GM20431 (cell line): ENCODE results near the gene CRTAC1.

Source experiments
- in situ Hi-C: fragments of 300-500 bp; cut with MseI, MboI; formaldehyde crosslinking; loops from one replicate; pipeline ENCODE4 v1.15.0; 2020; ENCODE audit warnings: low sequenced_read_pairs; ENCODE audit not compliant: unreplicated experiment

The CRTAC1 gene

DNA sequence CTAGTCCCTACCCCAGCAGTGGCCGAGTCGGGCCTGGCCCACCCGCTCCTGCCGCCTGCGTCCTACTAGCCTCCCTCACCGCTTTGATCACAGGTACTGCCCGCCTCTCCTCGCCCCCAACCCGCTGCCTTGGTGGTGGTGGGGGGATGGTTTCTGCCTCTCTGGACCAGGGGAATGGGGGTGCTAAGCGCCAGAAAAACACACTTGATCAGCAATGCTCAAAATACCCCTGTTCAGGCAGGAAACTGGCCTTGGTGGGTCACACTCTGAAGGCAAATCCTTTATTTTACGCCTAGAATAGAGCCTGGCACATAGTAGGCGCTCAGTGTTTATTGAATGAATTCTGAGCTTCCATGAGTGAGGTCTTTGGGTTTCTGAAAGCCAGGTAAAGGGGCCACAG, 1.0 kb upstream of the CRTAC1 start:
- in situ Hi-C loops = no loop called here

DNA sequence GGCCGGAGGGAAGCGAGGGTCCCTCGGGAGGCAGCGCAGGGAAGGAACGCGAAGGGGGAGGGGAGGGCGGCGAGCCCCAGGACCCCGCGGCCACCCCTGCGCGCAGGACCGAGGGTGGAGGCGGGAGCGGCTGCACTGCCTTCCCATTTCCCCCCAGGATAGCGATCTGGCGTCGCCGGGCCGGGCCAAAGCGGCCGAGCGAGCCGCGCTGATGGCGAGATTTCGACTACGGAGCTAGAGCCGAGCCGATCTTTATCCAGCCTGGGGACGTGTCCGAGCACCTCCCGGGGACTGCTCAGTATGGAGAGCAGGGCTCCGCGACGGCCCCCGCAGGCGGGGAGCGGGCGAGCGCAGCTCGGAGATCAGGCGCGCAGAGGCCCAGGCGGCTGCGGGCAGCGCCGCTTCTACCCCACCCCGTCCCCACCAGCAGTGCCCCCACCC, 590 bp upstream of the CRTAC1 start:
- in situ Hi-C loops = no loop called here

DNA sequence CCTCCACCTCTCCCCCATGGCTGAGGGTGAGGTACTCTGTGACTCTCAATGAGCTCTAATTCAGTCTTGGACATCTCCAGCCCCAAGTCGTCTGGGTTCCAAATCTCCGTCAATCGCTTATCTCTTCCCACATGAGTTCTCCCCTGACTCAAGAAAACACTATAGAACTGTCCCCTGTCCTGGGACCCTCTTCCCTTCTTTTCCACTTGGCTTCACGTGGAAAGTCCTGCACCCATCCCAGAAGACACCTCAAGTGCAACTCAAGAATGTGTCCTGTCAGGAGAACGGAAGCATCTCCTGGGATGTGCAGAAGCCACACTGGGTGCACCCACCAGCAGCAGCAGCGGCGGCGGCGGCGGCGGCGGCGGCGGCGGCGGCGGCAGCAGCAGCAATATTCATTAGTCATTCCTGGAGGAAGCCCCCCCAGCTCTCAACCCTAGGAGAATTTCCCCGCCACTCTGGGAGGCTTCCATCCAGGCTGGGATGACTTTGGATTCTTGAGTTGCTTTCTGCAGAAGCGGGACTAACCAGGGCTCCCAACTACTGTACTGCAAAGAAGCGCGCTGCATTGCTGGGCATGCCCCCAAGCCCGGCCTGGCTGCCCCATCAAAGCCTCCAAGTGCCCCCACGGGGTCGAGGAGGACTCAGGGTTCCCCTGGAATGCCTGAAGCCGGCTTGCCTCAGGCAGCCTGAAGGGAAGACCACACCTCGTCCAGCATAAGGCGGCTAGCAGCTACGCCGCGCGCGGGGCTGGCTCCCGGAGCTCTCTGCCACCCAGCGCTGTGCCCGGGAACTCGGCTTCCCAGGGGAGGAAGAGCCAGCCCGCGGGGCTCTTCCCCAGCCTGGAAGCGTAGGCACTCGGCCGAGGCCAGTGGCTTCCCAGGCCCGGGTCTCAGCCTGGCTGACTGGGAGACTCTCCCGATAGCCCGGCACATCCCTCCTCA, 1.0 kb downstream of the CRTAC1 start:
- in situ Hi-C loops = no loop called here

DNA sequence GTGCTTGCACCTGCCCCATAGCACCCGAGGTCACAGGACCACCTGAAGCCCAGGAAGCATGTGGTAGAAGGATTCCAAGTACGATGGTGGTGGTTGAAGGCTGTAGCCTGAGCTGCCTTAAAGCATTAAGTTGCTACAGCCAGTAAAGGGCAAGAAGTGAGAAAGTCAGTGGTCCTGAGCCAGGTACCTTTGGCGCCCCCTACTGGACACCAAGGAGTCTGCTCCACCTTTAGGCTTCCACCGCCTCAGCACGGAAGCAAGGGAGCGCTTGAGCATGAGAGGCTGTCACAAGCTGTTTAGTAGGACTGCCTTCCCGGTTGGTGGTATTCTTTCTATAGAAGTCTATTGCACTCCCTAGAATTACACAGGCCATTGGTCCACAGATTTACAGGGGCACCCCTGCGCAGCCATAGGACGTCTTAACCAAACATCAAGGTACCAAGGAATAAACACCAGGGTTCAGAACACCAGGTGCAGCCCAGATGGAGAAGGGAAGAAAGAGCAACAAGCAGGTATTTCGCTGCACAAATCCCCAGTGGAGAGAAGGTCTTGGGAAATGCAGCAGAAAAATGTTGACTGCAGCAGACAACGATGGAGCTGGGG, 2.2 kb downstream of the CRTAC1 start:
- in situ Hi-C loops = no loop called here

DNA sequence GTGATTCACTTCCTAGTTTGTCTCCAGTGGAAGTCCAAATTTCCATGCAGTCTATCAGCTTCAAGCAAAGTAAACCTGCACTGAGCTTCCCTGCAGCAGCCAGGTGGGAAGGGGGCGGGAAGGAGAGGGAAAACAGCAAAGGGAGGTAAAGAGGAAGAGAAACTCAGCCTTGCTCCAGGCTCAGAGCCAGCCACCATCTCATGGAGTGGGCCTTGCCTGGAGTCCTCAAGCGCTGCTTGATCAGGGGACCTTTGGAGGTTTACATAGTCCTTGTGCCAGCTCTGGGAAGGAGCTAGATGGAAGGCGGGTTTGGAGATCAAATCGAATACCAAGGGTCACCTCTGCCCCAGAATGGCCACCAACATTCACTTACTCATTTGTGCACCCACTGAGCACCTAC, 7.4 kb downstream of the CRTAC1 start:
- in situ Hi-C loops = no loop called here

DNA sequence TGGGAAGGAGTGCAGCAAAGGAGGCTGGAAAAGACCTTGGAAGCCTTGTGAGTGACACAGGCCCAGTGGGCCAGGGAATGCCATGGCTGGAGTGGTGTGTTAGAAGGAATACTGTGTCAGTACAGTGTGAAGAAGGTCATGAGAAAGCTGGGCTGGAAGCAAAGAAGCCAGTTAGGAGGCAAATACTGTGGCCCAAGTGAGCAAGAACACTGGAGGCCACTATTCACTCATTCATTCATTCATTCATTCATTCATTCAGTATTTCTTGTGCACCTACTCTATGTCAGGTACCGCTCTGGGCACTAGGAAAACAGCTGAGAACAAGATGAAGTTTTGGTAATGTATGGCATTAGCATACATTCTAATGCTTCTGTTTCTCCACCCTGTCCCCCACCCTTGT, 9.6 kb downstream of the CRTAC1 start:
- in situ Hi-C loops = no loop called here

DNA sequence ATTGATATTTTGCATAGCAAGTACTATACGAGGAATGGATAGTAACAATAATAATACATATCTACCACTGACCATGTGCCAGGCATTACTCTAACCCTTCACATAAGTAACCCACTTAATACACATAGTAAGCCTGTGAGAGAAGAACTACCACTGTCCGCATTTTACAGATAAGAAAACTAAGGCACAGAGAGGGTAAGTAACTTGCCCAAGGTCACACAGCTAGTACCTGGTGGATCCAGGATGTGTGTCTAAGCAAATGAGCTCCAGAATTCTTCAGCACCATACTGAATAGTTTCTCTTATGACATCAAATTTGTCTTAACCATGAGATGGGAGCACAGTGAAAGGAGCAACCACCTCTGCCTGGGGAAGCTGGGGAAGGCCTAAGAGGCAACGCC, 10.2 kb downstream of the CRTAC1 start:
- in situ Hi-C loops = no loop called here

DNA sequence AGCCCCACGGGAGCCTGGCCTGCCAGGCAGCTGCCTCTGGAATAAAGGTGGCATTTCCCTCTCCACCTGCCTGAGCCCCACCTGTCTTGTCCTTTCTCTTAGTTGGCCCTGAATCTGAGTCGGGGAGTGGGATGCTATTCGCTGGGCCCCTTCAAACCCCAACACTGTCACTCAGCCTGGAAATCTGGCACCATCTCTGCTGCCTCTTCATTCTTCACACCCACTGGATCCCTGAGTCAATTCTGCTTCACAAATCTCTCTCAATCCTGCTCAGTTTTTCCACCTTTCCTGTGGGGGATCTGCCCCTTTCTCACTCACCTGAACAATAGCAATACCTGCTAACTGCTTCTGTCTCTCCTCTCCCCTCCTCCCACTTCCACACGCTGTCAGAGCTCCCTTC, 10.6 kb downstream of the CRTAC1 start:
- in situ Hi-C loops = no loop called here

DNA sequence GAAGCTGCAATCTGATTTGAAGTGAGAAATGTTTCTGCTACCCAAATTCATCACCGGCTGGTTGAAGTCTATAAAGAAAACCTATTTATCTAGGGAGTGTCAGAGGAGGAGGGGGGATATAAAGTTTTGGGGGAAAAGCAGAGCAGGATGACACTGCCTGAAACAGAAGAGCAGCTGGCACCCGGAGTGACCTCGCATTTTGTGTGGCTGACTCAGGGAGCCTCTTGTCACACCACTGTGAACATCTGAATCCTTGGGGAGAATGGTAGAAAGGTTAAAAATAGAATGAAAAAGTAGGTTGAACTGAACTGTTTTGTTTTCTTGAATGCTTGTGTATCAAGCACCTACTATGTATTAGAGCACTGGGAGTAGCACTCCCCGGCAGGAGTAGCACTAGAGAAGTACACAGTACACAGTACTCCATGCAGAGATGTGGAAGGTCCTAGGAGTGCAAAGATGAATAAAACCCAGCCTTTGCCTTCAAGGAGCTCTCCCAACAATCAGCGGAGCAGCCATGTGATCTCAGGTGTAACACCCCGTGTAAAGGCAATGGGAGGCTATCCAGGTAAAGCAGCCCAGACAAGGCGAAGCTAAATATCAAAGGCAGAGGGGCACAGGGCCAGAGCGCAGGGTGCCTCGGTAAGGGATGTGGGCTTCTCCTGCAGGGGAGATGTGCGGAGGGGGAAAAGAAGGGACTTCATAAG, 13.5 kb downstream of the CRTAC1 start:
- in situ Hi-C loops = no loop called here

DNA sequence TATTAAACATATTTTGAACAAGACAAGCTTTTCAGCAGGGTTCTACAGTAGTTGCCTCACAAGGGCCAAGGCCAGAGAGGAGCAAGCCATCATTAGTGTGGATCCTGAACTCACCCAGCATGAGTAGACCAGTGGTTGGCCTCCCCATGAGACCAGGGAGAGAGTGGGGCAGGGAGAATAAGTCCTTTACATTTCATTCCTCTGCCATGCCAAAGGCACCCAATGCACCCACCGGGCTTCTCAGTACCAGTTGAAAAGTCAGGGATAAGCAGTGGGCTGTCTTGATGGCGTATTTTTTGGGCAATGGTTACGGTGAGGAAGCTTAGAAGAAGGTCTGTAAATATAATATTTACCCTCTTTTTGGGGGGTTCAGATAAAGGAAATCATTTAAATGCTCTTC, 16.6 kb downstream of the CRTAC1 start:
- in situ Hi-C loops = no loop called here

DNA sequence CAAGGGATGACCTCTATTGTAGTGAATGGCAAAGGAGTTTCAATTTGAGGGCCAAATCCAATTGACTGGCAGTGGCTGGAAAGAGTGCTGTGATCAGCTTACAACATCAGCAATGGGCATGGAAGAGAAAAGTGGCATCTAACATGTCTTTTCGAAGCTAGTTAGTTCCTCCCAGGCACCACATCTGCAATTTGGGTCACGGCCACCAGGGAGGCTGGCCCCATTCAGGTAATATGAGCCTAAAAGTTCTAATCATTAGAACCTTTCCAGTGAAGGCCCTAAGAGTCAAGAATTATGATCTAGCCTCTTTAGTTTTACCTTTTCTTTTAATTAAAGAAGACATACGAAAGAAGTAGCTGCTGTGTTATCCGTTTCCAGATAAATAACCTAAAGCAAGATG, 17.3 kb downstream of the CRTAC1 start:
- in situ Hi-C loops = no loop called here

DNA sequence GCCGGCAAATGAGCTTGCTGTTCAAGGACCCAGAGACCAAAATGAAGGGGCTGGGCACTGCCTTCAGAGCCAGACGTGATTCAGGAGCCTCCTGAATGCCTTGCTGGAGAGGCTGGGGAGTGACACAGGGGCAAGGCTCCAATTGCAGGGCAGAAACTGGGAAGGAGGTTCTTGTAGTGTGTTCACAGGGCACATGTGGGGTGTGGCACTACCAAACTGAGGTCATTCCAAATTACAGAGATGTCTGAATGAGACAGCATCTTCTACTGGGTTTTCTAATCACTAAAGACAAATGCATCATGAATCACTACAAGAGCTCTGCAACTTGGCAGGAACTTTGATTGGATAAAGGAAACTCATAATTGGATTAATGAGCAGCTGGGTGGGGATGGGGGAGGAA, 17.8 kb downstream of the CRTAC1 start:
- in situ Hi-C loops = no loop called here

DNA sequence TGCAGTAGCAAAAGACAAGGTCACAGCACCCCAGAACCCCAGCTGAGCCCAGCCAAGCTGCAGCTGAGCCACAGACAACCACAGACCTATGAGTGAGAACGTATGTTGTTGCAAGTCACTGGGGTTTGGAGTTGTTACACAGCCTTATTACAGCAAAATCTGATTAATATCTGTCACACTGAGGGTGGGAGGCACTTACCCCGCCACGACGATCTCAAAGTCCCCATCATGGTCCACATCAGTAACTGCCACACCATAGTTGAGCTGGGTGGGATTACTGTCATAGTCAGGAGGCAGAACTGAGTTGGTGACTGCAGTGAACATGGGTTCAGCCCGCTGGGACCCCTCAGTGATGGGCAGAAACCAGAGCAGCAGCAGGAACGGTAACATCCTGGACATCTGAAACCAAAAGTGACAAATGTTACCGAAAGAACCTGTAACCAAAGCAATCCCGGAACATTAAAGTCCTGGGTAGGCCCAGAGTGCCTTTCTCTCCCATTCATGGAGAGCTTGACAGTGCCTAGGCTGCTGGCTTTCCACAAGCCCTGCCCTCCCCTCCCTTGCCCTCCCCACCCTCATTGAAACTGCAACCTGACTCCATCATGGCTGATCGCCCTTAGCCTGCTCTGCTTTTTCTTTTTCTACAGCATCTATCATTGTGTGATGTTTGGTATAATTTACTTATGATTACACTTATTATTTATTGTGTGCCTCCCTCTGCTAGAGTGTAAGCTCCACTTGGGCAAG, 19.3 kb downstream of the CRTAC1 start:
- in situ Hi-C loops = no loop called here

DNA sequence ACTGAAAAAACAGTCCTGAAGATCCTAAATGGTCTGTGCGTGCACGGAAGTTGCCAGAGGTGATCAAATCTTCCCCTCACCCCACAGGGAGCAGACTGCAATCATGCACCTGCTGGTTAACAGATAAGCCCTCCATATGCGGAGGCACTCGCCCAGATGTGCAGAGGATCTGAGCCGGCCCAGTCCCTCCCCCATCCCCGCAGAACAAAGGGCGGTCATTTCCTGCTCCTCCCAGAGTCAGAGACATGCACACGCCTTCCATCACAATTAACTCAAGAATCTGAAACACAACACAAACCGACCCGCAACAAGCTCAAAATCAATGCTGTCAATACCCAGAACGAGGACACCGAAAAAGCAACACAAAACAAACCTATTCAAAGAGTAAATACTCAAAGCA, 24.2 kb downstream of the CRTAC1 start:
- in situ Hi-C loops = no loop called here

DNA sequence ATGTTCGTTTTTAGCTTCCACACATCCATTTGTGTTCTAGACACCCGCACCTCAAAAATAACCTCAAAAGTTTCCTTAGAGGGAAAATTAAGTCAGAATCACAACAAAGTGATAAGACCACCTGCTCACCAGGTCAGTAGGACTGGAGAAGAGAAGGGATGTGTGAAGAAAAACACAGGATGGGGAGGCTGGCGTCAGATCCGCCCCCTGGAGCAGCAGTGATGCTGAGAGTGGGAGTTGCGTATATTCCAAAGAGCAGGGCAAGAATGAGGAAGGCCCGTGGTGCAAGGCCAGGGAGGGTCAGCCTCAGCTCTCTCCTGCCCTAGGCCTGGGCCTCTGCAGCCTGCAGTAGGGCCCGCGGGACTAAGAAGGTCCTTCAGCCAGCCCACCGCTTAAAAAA, 28.7 kb downstream of the CRTAC1 start:
- in situ Hi-C loops = no loop called here

DNA sequence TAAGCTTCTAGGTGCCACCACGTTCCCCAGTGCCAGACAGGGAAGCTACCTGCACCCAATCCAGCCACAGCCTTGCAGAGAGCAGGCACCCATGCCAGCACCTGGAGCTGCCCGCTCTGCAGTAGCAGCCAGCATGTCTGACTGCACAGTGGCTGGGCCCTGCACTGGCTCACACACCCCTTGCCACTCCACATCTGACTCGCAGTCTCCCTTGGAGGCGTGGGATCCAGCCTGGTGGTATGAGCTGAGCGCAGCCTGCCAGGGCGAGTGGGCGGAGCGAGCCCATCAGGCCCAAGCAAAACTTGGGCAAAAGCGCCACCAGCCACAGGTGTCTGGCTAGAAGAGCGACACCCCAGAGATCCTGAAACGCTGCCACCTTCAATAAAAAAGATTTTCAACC, 30.1 kb downstream of the CRTAC1 start:
- in situ Hi-C loops = no loop called here

DNA sequence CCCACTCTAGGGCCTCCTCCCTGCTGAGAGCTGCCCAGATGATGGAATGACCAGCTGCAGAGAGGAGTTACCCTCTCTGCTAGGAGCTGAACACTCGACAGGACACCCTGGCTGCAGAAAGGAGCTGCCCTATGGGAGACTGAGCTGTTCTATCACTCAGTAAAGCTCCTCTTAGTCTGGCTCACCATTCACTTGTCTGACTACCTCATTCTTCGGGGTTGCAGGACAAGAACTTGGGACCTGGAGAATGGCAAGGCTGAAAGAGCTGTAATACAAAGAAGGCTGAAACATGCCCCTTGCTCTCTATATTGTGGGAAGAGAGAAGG, 30.5 kb downstream of the CRTAC1 start:
- in situ Hi-C loops = no loop called here

DNA sequence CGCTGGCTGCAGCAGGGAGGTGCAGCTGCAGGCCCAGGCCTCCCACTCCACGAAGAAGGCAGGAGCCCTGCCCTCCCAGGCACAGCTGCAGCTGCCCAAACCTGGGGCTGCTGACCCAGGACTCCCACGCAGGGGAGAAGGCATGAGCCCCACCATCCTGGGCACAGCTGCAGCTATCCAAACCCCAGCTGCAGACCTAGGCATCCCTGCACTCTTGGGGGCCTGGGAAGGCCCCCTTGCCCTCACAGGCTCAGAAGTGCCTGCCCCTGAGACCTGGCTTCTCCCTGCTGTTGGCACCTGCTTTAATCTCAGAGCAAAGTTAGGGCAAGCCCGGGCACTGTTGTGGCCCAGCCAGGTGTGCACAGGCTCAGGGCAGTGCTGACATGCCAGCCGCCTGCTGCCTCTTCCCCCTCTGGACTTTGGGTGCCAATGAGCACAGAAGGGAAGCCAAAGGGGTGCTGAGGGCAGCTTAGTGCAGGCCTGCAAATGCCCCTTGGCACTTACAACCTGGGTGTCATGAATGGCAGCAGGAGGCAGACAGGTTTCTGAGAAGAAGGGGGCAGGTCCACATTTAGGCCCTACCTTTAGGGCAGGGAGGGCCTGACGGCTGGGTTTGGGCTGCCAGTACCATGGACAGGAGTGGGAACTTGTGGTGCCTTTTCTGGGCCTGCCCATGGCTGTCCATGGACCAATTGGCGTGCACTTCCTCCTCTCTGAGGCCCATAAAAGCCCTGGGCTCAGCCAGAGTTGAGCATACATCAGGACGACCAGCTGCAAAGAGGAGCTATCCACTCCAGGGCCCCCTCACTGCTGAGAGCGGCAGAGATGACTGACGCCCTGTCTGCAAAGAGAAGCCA, 31.1 kb downstream of the CRTAC1 start:
- in situ Hi-C loops = no loop called here

DNA sequence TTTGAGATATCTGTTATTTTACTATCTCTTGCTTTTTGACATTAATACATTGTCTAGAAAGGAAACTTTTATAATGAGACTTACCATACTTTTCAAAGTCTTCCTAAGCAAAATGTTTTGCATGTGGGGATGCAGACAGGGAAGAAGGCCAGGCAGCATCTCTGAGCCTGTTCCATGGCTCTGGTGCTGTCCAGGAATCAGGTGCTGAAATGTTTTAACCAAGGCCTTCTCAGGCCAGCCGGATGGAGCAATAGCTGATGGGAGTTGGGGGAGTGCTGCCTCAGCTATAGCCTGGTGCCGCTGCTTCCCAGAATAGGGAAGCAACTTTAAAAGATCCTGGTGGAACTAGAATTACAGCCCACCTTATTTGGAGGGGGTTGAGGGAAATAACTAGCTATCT, 38.5 kb downstream of the CRTAC1 start:
- in situ Hi-C loops = no loop called here

DNA sequence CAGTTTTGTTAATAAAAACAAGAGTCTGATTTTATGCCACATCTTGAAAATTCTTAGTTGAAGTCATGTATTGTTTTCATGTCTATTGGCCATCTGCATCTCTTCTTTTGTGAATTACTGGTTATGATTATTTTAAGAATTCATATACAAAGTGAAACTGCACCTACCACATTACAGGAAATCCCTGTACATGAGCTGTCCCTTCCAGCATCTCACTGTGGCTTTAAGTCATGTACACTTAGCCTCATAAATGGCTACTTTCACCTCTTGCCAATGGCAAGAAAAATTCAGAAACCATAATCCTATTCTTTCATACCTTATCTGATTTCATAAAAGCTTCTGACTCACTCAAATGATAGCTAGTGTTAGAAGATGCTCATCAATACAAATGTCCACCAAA, 48.6 kb downstream of the CRTAC1 start:
- in situ Hi-C loops = no loop called here
